Liver (tissue), 9 donors: Measurements from ENCODE around the gene ZCCHC14. TPM values are rescaled to one million over a fixed set of nuclear protein-coding genes. Genes with fewer than 3 reads are reported as not detected.

ENCODE experiments used
- DNase-seq: peaks from one replicate; pipeline ENCODE4 v3.0.0-alpha.2; 2017; ENCODE audit warnings: low spot score
- H3K27ac ChIP-seq, 2 donors: one replicate each; pipeline ENCODE4 v1.7.0; 2013; ENCODE audit warnings: inconsistent platforms in 2 of 2, low read length in 2 of 2, control low read depth in 1 of 2, low read depth in 1 of 2, mild to moderate bottlenecking in 1 of 2
- H3K27me3 ChIP-seq, 4 donors: one replicate each; pipeline versions ENCODE4 v1.6.1 to v1.7.0; 2013; ENCODE audit warnings: low read length in 3 of 4, inconsistent platforms in 1 of 4, mild to moderate bottlenecking in 1 of 4, moderate library complexity in 1 of 4; ENCODE audit not compliant: control insufficient read depth in 4 of 4, insufficient read depth in 4 of 4
- H3K36me3 ChIP-seq, 4 donors: one replicate each; pipeline versions ENCODE4 v1.6.1 to v1.7.0; 2013; ENCODE audit warnings: low read length in 3 of 4, mild to moderate bottlenecking in 3 of 4, low read depth in 1 of 4, moderate library complexity in 1 of 4; ENCODE audit not compliant: control insufficient read depth in 4 of 4, insufficient read depth in 3 of 4
- H3K4me1 ChIP-seq, 4 donors: one replicate each; pipeline versions ENCODE4 v1.6.1 to v1.7.0; 2013; ENCODE audit warnings: low read length in 3 of 4, mild to moderate bottlenecking in 3 of 4, moderate library complexity in 1 of 4; ENCODE audit not compliant: control insufficient read depth in 4 of 4, insufficient read depth in 4 of 4
- H3K4me3 ChIP-seq, 3 donors: one replicate each; pipeline versions ENCODE4 v1.6.1 to v1.7.0; 2013; ENCODE audit warnings: low read length in 3 of 3, control low read depth in 1 of 3, low read depth in 1 of 3, mild to moderate bottlenecking in 1 of 3
- H3K9ac ChIP-seq, 2 donors: one replicate each; pipeline ENCODE4 v1.7.0; 2013; ENCODE audit warnings: low read length in 2 of 2, mild to moderate bottlenecking in 2 of 2, moderate library complexity in 2 of 2, control low read depth in 1 of 2, low read depth in 1 of 2
- H3K9me3 ChIP-seq, 4 donors: one replicate each; pipeline versions ENCODE4 v1.6.1 to v1.7.0; 2013; ENCODE audit warnings: low read length in 3 of 4; ENCODE audit not compliant: control insufficient read depth in 4 of 4
- ATF3 ChIP-seq: IDR thresholded peaks from 2 replicates; pipeline ENCODE4 v1.6.1; 2016; ENCODE audit warnings: antibody characterized with exemption
- EGR1 ChIP-seq, 2 donors: IDR thresholded peaks; 2 replicates each; pipeline ENCODE4 v1.6.1; 2016 to 2018; ENCODE audit warnings: antibody characterized with exemption in 2 of 2, low read depth in 2 of 2
- FOXA1 ChIP-seq: IDR thresholded peaks from 2 replicates; pipeline ENCODE4 v1.6.1; 2016; ENCODE audit warnings: antibody characterized with exemption
- FOXA2 ChIP-seq: IDR thresholded peaks from 2 replicates; pipeline ENCODE4 v1.6.1; 2016; ENCODE audit warnings: antibody characterized with exemption
- GABPA ChIP-seq, 2 donors: IDR thresholded peaks in 1 of 2; conservative IDR thresholded peaks in 1 of 2; 2 replicates each; pipeline ENCODE4 v1.6.1; 2016; ENCODE audit warnings: antibody characterized with exemption in 2 of 2, mild to moderate bottlenecking in 1 of 2, moderate library complexity in 1 of 2
- HNF4A ChIP-seq, 2 donors: conservative IDR thresholded peaks; 2 replicates each; pipeline ENCODE4 v1.6.1; 2016; ENCODE audit warnings: antibody characterized with exemption in 2 of 2, mild to moderate bottlenecking in 2 of 2
- HNF4G ChIP-seq: IDR thresholded peaks from 2 replicates; pipeline ENCODE4 v1.6.1; 2016; ENCODE audit warnings: antibody characterized with exemption
- JUND ChIP-seq, 2 donors: IDR thresholded peaks; 2 replicates each; pipeline ENCODE4 v1.6.1; 2016; ENCODE audit warnings: antibody characterized with exemption in 2 of 2
- MAX ChIP-seq: IDR thresholded peaks from 2 replicates; pipeline ENCODE4 v1.6.1; 2016; ENCODE audit warnings: antibody characterized with exemption
- NR2F2 ChIP-seq: IDR thresholded peaks from 2 replicates; pipeline ENCODE4 v1.6.1; 2016; ENCODE audit warnings: antibody characterized with exemption
- RAD21 ChIP-seq, 2 donors: IDR thresholded peaks; 2 replicates each; pipeline ENCODE4 v1.6.1; 2016; ENCODE audit warnings: antibody characterized with exemption in 2 of 2, mild to moderate bottlenecking in 2 of 2
- RXRA ChIP-seq, 2 donors: IDR thresholded peaks; 2 replicates each; pipeline ENCODE4 v1.6.1; 2017 to 2018; ENCODE audit warnings: antibody characterized with exemption in 2 of 2, mild to moderate bottlenecking in 1 of 2
- SP1 ChIP-seq: IDR thresholded peaks from 2 replicates; pipeline ENCODE4 v1.6.1; 2018; ENCODE audit warnings: antibody characterized with exemption, mild to moderate bottlenecking
- TAF1 ChIP-seq: conservative IDR thresholded peaks from 2 replicates; pipeline ENCODE4 v1.6.1; 2016; ENCODE audit warnings: antibody characterized with exemption, mild to moderate bottlenecking
- YY1 ChIP-seq: IDR thresholded peaks from 2 replicates; pipeline ENCODE4 v1.6.1; 2016; ENCODE audit warnings: antibody characterized with exemption, mild to moderate bottlenecking
- WGBS: extraction: QIAGEN DNeasy Blood & Tissue Kit; methylation state at CpG from one replicate; pipeline ENCODE4 v1.1.7; 2013; 5-methylcytosine and 5-hydroxymethylcytosine counted together
- polyA plus RNA-seq, 2 donors: library from polyadenylated mRNA; stranded (reverse) in 1 of 2; unstranded in 1 of 2; fragments of 200-250 nt in 1 of 2; fragments of >200 nt in 1 of 2; fragmentation: Nextera tagmentation in 1 of 2; extraction: Ambion mirVana in 1 of 2; gene quantifications; one replicate each; pipeline versions ENCODE4 v1.2.1 to v1.2.3, GENCODE V29; 2013 to 2015
- total RNA-seq, 2 donors: library from RNA; depleted of rRNA; stranded (reverse); fragments of >200 nt; gene quantifications; one replicate each; pipeline ENCODE4 v1.2.3, GENCODE V29; 2014
- TF ChIP-seq, protein P1 (sequence below): fragments of 150-350 bp; IDR thresholded peaks from 2 replicates; pipeline ENCODE4 v1.5.1; 2017; ENCODE audit warnings: improper control_type of control experiment, low read depth, low read length; ENCODE audit not compliant: missing input control
- TF ChIP-seq, protein P2 (sequence below): IDR thresholded peaks from 2 replicates; pipeline ENCODE4 v1.6.1; 2016; ENCODE audit warnings: antibody characterized with exemption
- TF ChIP-seq, protein P3 (sequence below): IDR thresholded peaks from 2 replicates; pipeline ENCODE4 v1.6.1; 2016; ENCODE audit warnings: antibody characterized with exemption, mild to moderate bottlenecking
- donor health status: healthy.
- donor health status: healthy.
- donor health status: healthy.
- donor health status: healthy.
- donor health status: healthy.

ZCCHC14 gene
- total and polyA plus RNA-seq, 4 donors = 6.3 to 21.7 (median 8.0) TPM

- Histone ChIP-seq H3K9me3 (no peaks in the 10 kb centered on the region), H3K4me3 (peak overlapping the region; percentile 95 to 96 (median 96)), H3K36me3 (peaks cover 0 to 4% (median 1%) of the 10 kb centered on the region in 4 donors), H3K4me1 (peaks cover 9 to 33% (median 18%) of the 10 kb centered on the region in 4 donors), H3K27ac (peak overlapping the region; percentile 88 to 97), H3K27me3 (no peaks in the 10 kb centered on the region), H3K9ac (peak overlapping the region; percentile 94 to 95)
- no peak for TF ChIP-seq TAF1
- peak; percentile 69 to 72 for TF ChIP-seq RAD21 (IDR thresholded peaks at IDR 0.05)
- TF ChIP-seq, protein P1, sequence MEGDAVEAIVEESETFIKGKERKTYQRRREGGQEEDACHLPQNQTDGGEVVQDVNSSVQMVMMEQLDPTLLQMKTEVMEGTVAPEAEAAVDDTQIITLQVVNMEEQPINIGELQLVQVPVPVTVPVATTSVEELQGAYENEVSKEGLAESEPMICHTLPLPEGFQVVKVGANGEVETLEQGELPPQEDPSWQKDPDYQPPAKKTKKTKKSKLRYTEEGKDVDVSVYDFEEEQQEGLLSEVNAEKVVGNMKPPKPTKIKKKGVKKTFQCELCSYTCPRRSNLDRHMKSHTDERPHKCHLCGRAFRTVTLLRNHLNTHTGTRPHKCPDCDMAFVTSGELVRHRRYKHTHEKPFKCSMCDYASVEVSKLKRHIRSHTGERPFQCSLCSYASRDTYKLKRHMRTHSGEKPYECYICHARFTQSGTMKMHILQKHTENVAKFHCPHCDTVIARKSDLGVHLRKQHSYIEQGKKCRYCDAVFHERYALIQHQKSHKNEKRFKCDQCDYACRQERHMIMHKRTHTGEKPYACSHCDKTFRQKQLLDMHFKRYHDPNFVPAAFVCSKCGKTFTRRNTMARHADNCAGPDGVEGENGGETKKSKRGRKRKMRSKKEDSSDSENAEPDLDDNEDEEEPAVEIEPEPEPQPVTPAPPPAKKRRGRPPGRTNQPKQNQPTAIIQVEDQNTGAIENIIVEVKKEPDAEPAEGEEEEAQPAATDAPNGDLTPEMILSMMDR = peak; percentile 28
- TF ChIP-seq YY1 = peak; percentile 34
- WGBS = 1% methylated on average over 53 of the region's 53 CpGs
- peak; percentile 60 for DNase-seq
These were observed 99.8 kb downstream of the ZCCHC14 start for GRCh38 chr16:87392821-87393679.

- H3K9ac ChIP-seq = peak within 1 kb of the TSS; percentile 94 to 97
- under 1% methylated on average over 113 of the region's 113 CpGs for WGBS
- H3K4me1 ChIP-seq = peaks cover 14 to 40% (median 18%) of the 10 kb centered on the region in 4 donors
- H3K36me3 ChIP-seq = peaks cover 0 to 4% (median 1%) of the 10 kb centered on the region in 4 donors
- peak within 1 kb of the TSS; percentile 95 to 96 (median 96) for H3K4me3 ChIP-seq
- TF ChIP-seq RAD21 (IDR thresholded peaks at IDR 0.05) (no peak), NR2F2 (no peak), YY1 (peak; percentile 97), MAX (no peak), SP1 (peak; percentile 6), HNF4A (conservative IDR thresholded peaks at IDR 0.05) (no peak), FOXA1 (no peak), RXRA (IDR thresholded peaks at IDR 0.05) (no peak), HNF4G (no peak), GABPA (IDR thresholded peaks at IDR 0.05 in 1 of 2, conservative IDR thresholded peaks at IDR 0.05 in 1 of 2) (no peak), TAF1 (no peak), ATF3 (no peak), JUND (IDR thresholded peaks at IDR 0.05) (no peak), EGR1 (IDR thresholded peaks at IDR 0.05; ENCODE audit: low read depth in 2 of 2) (peak in 1 of 2 donors; percentile 90), FOXA2 (no peak)
- TF ChIP-seq, protein P1 = no peak
- TF ChIP-seq, protein P2, sequence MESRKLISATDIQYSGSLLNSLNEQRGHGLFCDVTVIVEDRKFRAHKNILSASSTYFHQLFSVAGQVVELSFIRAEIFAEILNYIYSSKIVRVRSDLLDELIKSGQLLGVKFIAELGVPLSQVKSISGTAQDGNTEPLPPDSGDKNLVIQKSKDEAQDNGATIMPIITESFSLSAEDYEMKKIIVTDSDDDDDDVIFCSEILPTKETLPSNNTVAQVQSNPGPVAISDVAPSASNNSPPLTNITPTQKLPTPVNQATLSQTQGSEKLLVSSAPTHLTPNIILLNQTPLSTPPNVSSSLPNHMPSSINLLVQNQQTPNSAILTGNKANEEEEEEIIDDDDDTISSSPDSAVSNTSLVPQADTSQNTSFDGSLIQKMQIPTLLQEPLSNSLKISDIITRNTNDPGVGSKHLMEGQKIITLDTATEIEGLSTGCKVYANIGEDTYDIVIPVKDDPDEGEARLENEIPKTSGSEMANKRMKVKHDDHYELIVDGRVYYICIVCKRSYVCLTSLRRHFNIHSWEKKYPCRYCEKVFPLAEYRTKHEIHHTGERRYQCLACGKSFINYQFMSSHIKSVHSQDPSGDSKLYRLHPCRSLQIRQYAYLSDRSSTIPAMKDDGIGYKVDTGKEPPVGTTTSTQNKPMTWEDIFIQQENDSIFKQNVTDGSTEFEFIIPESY = no peak
- TF ChIP-seq, protein P3, sequence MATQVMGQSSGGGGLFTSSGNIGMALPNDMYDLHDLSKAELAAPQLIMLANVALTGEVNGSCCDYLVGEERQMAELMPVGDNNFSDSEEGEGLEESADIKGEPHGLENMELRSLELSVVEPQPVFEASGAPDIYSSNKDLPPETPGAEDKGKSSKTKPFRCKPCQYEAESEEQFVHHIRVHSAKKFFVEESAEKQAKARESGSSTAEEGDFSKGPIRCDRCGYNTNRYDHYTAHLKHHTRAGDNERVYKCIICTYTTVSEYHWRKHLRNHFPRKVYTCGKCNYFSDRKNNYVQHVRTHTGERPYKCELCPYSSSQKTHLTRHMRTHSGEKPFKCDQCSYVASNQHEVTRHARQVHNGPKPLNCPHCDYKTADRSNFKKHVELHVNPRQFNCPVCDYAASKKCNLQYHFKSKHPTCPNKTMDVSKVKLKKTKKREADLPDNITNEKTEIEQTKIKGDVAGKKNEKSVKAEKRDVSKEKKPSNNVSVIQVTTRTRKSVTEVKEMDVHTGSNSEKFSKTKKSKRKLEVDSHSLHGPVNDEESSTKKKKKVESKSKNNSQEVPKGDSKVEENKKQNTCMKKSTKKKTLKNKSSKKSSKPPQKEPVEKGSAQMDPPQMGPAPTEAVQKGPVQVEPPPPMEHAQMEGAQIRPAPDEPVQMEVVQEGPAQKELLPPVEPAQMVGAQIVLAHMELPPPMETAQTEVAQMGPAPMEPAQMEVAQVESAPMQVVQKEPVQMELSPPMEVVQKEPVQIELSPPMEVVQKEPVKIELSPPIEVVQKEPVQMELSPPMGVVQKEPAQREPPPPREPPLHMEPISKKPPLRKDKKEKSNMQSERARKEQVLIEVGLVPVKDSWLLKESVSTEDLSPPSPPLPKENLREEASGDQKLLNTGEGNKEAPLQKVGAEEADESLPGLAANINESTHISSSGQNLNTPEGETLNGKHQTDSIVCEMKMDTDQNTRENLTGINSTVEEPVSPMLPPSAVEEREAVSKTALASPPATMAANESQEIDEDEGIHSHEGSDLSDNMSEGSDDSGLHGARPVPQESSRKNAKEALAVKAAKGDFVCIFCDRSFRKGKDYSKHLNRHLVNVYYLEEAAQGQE = peak; percentile 25
- peak within 1 kb of the TSS; percentile 99 for H3K27ac ChIP-seq
- H3K27me3 ChIP-seq = no peaks in the 10 kb centered on the region
- no peaks in the 10 kb centered on the region for H3K9me3 ChIP-seq
- DNase-seq = peak; percentile 100
These were observed 100.6 kb downstream of the ZCCHC14 start, which contains the start of gene MAP1LC3B for GRCh38 chr16:87391950-87392820. MAP1LC3B (plus strand) TSS chr16:87392336; CDS start chr16:87392428, 92 bp downstream.
